Esophagus squamous epithelium (tissue), 4 donors: ENCODE measurements around the gene GALNTL6.

Source experiments
- POLR2A ChIP-seq, 4 donors: fragments of 450-650 bp; IDR thresholded peaks; one replicate each; pipeline ENCODE4 v1.6.1; 2017; ENCODE audit warnings: antibody characterized with exemption in 4 of 4, mild to moderate bottlenecking in 4 of 4, moderate library complexity in 3 of 4
- TF ChIP-seq, protein P1 (sequence below), 6 experiments: fragments of 450-650 bp in 4 of 6; fragments of 200-600 bp in 2 of 6; sonication (generic) in 2 of 6; IDR thresholded peaks; one replicate each; pipeline ENCODE4 v1.5.1; 2016 to 2019; ENCODE audit warnings: antibody characterized with exemption in 6 of 6, mild to moderate bottlenecking in 4 of 6, moderate library complexity in 4 of 6

DNA sequence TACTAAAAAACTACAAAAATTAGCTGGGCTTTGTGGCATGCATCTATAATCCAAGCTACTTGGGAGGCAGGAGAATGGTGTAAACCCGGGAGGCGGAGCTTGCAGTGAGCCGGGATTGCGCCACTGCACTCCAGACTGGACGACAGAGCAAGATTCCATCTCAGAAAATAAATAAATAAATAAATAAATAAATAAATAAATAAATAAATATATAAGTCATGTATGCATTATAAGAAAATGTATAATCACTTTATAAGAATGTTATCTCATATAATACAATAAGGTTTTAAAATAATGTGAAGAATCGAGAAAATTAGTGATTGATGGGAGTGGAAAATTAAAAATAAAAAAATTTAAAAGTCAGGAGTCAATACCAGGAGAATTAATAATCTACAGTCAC is 127.5 kb downstream of the GALNTL6 start:
- TF ChIP-seq, protein P1, sequence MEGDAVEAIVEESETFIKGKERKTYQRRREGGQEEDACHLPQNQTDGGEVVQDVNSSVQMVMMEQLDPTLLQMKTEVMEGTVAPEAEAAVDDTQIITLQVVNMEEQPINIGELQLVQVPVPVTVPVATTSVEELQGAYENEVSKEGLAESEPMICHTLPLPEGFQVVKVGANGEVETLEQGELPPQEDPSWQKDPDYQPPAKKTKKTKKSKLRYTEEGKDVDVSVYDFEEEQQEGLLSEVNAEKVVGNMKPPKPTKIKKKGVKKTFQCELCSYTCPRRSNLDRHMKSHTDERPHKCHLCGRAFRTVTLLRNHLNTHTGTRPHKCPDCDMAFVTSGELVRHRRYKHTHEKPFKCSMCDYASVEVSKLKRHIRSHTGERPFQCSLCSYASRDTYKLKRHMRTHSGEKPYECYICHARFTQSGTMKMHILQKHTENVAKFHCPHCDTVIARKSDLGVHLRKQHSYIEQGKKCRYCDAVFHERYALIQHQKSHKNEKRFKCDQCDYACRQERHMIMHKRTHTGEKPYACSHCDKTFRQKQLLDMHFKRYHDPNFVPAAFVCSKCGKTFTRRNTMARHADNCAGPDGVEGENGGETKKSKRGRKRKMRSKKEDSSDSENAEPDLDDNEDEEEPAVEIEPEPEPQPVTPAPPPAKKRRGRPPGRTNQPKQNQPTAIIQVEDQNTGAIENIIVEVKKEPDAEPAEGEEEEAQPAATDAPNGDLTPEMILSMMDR (IDR thresholded peaks at IDR 0.05) = no peak
- no peak for TF ChIP-seq POLR2A (IDR thresholded peaks at IDR 0.05)
